GM10266 (cell line): ENCODE results near the gene SMCO4.
"Not testable (repeated sequence)": the region's sequence is repeated elsewhere in the genome, so short reads cannot be mapped to it uniquely, and the experiment has no call there.

Experiments
- DNase-seq: peaks from one replicate; pipeline ENCODE4 v3.0.0; 2012; ENCODE audit errors: extremely low spot score
- TF ChIP-seq, protein P1 (sequence below): IDR thresholded peaks from 2 replicates; pipeline ENCODE4 v1.5.1; 2012; ENCODE audit warnings: mild to moderate bottlenecking, low read depth; ENCODE audit not compliant: control insufficient read depth, insufficient read depth; ENCODE audit errors: missing control alignments

The SMCO4 gene

DNA sequence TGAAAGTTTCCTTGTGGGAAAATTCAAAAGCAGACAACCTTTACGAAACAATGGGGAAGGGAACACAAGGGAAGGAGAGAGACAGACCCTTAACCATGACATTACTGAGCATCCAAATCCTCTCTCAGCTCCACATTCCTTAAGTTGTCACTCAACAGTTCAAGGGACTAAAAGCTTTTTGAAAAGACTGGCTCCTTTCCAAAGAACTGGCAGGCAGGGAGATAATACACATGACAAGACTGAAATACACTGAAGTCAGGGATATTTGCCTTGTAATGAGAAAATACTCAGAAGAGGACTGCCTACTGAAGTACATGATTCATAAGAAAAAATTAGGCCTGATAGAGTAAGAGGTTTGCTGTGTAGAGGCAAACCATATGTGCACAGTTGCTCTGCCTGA, 69.1 kb downstream of the SMCO4 start:
- TF ChIP-seq, protein P1, sequence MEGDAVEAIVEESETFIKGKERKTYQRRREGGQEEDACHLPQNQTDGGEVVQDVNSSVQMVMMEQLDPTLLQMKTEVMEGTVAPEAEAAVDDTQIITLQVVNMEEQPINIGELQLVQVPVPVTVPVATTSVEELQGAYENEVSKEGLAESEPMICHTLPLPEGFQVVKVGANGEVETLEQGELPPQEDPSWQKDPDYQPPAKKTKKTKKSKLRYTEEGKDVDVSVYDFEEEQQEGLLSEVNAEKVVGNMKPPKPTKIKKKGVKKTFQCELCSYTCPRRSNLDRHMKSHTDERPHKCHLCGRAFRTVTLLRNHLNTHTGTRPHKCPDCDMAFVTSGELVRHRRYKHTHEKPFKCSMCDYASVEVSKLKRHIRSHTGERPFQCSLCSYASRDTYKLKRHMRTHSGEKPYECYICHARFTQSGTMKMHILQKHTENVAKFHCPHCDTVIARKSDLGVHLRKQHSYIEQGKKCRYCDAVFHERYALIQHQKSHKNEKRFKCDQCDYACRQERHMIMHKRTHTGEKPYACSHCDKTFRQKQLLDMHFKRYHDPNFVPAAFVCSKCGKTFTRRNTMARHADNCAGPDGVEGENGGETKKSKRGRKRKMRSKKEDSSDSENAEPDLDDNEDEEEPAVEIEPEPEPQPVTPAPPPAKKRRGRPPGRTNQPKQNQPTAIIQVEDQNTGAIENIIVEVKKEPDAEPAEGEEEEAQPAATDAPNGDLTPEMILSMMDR = no peak

DNA sequence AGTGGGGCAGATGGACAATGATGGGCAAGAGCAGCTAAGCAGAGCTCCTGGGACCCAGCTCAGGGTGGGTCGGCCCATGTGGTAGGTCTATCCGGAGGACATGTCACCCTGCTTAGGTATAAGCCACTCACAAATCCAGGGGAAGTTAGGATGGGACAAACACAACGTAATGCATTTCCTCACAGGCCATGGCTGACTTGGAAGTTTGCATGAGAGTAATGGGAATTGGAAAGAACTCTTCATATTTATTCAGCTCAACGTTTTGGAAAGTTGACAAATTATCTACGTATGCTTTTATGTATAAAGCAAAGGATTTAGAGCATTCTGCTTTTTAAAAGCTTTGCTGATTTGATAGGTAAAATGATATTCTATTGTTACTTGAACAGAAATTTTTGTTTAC, 74.9 kb downstream of the SMCO4 start:
- TF ChIP-seq, protein P1 = no peak
- no peak for DNase-seq

More for the DNA sequence above, 69.1 kb downstream of the SMCO4 start:
- no peak for DNase-seq

DNA sequence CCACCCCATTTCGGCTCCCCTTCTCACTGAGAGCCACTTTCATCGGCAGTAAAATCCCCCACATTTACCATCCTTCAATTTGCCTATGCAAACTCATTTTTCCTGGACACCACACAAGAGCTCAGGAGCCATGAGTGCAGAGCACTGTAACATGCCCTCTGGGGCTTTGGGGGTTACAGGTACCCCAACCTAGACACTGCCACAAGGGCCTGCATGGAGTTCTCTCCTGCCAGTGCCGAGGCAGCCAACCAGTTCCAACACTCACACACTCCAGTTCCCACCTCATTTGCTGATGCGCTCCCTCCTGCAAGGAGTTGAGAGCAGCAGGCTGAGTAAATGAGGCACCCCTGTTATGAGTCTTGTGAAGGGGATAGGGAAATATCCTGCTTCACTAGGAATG, 76.1 kb downstream of the SMCO4 start:
- TF ChIP-seq, protein P1 = no peak
- no peak for DNase-seq

DNA sequence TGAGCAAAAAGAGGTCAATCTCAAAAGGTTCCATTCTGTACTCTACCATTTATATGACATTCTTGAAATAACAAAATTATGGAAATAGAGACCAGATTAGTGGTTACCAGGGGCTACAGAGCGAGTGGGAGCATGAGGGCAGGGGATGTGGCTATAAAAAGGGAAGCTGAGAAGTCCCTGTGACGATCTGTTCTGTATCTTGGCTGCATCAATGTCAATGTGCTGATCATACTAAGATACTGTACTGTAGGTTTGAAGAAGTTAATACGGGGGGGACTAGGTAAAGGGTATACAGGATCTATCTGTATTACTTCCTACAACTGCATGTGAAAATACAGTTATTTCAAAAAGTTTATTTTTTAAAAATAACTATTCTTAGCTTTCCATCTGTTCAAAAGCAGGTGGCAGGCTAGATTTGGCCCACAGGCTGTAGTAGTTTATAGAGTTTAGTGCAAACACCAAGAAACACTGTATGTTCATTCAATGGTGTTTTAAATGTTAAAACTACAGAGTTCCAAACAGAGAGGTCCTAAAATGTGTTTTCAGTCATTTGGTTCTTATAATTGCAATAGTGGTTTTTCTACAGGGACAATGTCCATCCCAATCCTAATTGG, 78.2 kb downstream of the SMCO4 start:
- TF ChIP-seq, protein P1 = no peak

DNA sequence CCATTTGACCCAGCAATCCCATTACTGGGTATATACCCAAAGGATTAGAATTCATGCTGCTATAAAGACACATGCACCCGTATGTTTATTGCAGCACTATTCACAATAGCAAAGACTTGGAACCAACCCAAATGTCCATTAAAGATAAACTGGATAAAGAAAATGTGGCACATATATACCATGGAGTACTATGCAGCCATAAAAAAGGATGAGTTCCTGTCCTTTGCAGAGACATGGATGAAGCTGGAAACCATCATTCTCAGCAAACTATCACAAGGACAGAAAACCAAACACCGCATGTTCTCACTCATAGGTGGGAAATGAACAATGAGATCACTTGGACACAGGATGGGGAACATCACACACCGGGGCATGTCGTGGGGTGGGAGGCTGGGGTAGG, 79.5 kb downstream of the SMCO4 start:
- not testable (repeated sequence) for DNase-seq

More for the DNA sequence above, 78.2 kb downstream of the SMCO4 start:
- DNase-seq = no peak

DNA sequence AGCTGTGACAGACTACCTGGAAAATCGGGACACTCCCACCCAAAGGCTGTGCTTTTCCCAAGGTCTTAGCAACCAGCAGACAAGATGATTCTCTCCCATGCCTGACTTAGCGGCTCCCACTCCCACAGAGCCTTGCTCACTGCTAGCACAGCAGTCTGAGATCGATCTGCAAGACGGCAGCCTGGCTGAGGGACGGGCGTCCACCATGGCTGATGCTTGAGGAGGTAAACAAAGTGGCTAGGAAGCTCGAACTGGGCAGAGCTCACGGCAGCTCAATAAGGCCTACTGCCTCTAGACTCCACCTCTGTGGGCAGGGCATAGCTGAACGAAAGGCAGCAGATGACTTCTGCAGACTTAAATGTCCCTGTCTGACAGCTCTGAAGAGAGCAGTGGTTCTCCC, 84.9 kb downstream of the SMCO4 start:
- TF ChIP-seq, protein P1 = no peak

DNA sequence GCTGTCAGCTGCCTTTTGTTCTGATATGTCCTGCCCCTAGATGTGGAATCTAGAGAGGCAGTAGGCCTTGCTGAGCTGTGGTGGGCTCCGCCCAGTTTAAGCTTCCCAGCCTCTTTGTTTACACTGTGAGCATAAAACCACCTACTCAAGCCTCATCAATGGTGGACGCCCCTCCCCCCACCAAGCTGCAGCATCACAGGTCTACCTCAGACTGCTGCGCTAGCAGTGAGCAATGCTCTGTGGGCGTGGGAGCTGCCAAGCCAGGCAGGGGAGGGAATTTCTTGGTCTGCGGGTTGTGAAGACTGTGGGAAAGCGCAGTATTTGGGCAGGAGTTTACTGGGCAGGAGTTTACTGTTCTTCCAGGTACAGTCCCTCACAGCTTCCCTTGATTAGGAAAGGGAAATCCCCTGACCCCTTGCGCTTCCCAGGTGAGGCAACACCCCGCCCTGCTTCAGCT, 98.5 kb downstream of the SMCO4 start:
- TF ChIP-seq, protein P1 = no peak
- DNase-seq = no peak

More for the DNA sequence above, 84.9 kb downstream of the SMCO4 start:
- no peak for DNase-seq

DNA sequence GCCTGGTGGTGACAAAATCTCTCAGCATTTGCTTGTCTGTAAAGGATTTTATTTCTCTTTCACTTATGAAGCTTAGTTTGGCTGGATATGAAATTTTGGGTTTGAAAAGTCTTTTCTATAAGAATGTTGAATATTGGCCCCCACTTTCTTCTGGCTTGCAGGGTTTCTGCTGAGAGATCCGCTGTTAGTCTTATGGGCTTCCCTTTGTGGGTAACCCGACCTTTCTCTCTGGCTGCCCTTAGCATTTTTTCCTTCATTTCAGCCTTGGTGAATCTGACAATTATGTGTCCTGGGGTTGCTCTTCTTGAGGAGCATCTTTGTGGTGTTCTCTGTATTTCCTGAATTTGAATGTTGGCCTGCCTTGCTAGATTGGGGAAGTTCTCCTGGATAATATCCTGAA, 100.0 kb downstream of the SMCO4 start:
- not testable (repeated sequence) for DNase-seq
